Measurements from ENCODE around the gene SLC35G6.

Gene SLC35G6

GRCh38 chr17:7501729-7502128 is 20.5 kb downstream of the SLC35G6 start:
- peaks cover 90% of the 10 kb centered on the region for H3K36me3 ChIP-seq (ENCODE audit: control insufficient read depth, low read length)

GRCh38 chr17:7502171-7502847 is 21.1 kb downstream of the SLC35G6 start:
- Histone ChIP-seq H3K4me1 (ENCODE audit: control insufficient read depth, low read length) (no peaks in the 10 kb centered on the region), H4K20me1 (ENCODE audit: control insufficient read depth, insufficient read depth, low read depth, low read length) (no peaks in the 10 kb centered on the region; the same call in 1 of the 2 replicates)

More at GRCh38 chr17:7501729-7502128, 20.5 kb downstream of the SLC35G6 start:
- H4K20me1 ChIP-seq (ENCODE audit: control insufficient read depth, insufficient read depth, low read depth, low read length): no peaks in the 10 kb centered on the region; the same call in 1 of the 2 replicates
- no peak overlapping the region for H3K27ac ChIP-seq (ENCODE audit: low read depth, low read length)
- no peaks in the 10 kb centered on the region for H3K9me3 ChIP-seq (ENCODE audit: control insufficient read depth, insufficient read depth, low read length)
- H3K4me3 ChIP-seq (ENCODE audit: low read length): no peak overlapping the region
- H3F3A ChIP-seq (ENCODE audit: control insufficient read depth, insufficient read depth): no peaks in the 10 kb centered on the region
- no peaks in the 10 kb centered on the region for H3K27me3 ChIP-seq (ENCODE audit: control insufficient read depth, low read length)
- no peaks in the 10 kb centered on the region for H3K79me2 ChIP-seq (ENCODE audit: control insufficient read depth, low read length)
- no peak overlapping the region for H3K4me2 ChIP-seq (ENCODE audit: low read length)
- H3K4me1 ChIP-seq (ENCODE audit: control insufficient read depth, low read length): no peaks in the 10 kb centered on the region
- TF ChIP-seq, protein P1, sequence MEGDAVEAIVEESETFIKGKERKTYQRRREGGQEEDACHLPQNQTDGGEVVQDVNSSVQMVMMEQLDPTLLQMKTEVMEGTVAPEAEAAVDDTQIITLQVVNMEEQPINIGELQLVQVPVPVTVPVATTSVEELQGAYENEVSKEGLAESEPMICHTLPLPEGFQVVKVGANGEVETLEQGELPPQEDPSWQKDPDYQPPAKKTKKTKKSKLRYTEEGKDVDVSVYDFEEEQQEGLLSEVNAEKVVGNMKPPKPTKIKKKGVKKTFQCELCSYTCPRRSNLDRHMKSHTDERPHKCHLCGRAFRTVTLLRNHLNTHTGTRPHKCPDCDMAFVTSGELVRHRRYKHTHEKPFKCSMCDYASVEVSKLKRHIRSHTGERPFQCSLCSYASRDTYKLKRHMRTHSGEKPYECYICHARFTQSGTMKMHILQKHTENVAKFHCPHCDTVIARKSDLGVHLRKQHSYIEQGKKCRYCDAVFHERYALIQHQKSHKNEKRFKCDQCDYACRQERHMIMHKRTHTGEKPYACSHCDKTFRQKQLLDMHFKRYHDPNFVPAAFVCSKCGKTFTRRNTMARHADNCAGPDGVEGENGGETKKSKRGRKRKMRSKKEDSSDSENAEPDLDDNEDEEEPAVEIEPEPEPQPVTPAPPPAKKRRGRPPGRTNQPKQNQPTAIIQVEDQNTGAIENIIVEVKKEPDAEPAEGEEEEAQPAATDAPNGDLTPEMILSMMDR (IDR thresholded peaks at IDR 0.05; ENCODE audit: low read depth, low read length, poor library complexity, severe bottlenecking): no peak
- no peak for TF ChIP-seq EZH2phosphoT487 (IDR thresholded peaks at IDR 0.05; ENCODE audit: borderline replicate concordance, low read length)
- no peaks in the 10 kb centered on the region for H3K9me2 ChIP-seq (replicated peaks; ENCODE audit: control insufficient read depth, low read length)

DNA sequence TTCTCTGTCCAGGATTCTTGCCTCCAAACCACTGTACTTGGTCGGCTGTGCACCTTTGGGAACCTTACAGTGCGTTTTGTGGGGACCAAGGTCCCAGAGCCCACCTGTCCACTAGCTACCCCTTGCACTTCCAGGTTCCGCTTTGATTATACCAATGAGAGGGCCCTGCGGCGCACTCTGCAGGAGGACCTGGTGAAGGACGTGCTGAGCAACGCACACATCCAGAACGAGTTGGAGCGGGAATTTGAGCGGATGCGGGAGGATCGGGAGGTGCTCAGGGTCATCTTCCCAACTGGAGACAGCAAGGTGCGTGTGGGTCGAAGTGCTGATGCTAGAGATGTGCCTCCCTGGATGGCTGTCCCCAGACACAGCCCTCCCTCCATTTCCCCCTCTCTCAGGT is 21.7 kb downstream of the SLC35G6 start:
- Histone ChIP-seq H3K4me2 (ENCODE audit: low read length) (no peak overlapping the region), H3K79me2 (ENCODE audit: control insufficient read depth, low read length) (no peaks in the 10 kb centered on the region), H3F3A (ENCODE audit: control insufficient read depth, insufficient read depth) (no peaks in the 10 kb centered on the region), H3K4me3 (ENCODE audit: low read length) (no peak overlapping the region), H3K9me3 (ENCODE audit: control insufficient read depth, insufficient read depth, low read length) (no peaks in the 10 kb centered on the region), H3K9me2 (replicated peaks; ENCODE audit: control insufficient read depth, low read length) (no peaks in the 10 kb centered on the region), H4K20me1 (ENCODE audit: control insufficient read depth, insufficient read depth, low read depth, low read length) (no peaks in the 10 kb centered on the region; the same call in 1 of the 2 replicates), H3K4me1 (ENCODE audit: control insufficient read depth, low read length) (no peaks in the 10 kb centered on the region), H3K36me3 (ENCODE audit: control insufficient read depth, low read length) (peaks cover 86% of the 10 kb centered on the region), H3K27ac (ENCODE audit: low read depth, low read length) (no peak overlapping the region), H3K27me3 (ENCODE audit: control insufficient read depth, low read length) (no peaks in the 10 kb centered on the region)
- TF ChIP-seq, protein P1 (IDR thresholded peaks at IDR 0.05; ENCODE audit: low read depth, low read length, poor library complexity, severe bottlenecking): peak; percentile 53
- no peak for TF ChIP-seq EZH2phosphoT487 (IDR thresholded peaks at IDR 0.05; ENCODE audit: borderline replicate concordance, low read length)

More at GRCh38 chr17:7502171-7502847, 21.1 kb downstream of the SLC35G6 start:
- Histone ChIP-seq H3K27me3 (ENCODE audit: control insufficient read depth, low read length) (no peaks in the 10 kb centered on the region), H3K79me2 (ENCODE audit: control insufficient read depth, low read length) (no peaks in the 10 kb centered on the region), H3K27ac (ENCODE audit: low read depth, low read length) (no peak overlapping the region), H3K4me3 (ENCODE audit: low read length) (no peak overlapping the region), H3K4me2 (ENCODE audit: low read length) (no peak overlapping the region), H3F3A (ENCODE audit: control insufficient read depth, insufficient read depth) (no peaks in the 10 kb centered on the region), H3K36me3 (ENCODE audit: control insufficient read depth, low read length) (peaks cover 90% of the 10 kb centered on the region), H3K9me2 (replicated peaks; ENCODE audit: control insufficient read depth, low read length) (no peaks in the 10 kb centered on the region), H3K9me3 (ENCODE audit: control insufficient read depth, insufficient read depth, low read length) (no peaks in the 10 kb centered on the region)
- TF ChIP-seq, protein P1 (IDR thresholded peaks at IDR 0.05; ENCODE audit: low read depth, low read length, poor library complexity, severe bottlenecking): no peak
- TF ChIP-seq EZH2phosphoT487 (IDR thresholded peaks at IDR 0.05; ENCODE audit: borderline replicate concordance, low read length): no peak
